DMS 273 (cell line): ENCODE data around the gene XXYLT1.

Experiments used
- DNase-seq: peaks from one replicate; lab custom pipeline; 2025; ENCODE audit not compliant: unreplicated experiment; lab: John Stamatoyannopoulos, UW

XXYLT1 gene

GRCh38 chr3:195267096-195267495, 3.9 kb downstream of the XXYLT1 start:
- DNase-seq = no peak

GRCh38 chr3:195266428-195266827, 4.5 kb downstream of the XXYLT1 start:
- no peak for DNase-seq

- DNase-seq = no peak
Measured at GRCh38 chr3:195265363-195265976, 5.5 kb downstream of the XXYLT1 start.

- DNase-seq = no peak
Measured at GRCh38 chr3:195263925-195264600, 6.9 kb downstream of the XXYLT1 start.

GRCh38 chr3:195263193-195263924, 7.6 kb downstream of the XXYLT1 start:
- DNase-seq = no peak

- DNase-seq = no peak
Measured at GRCh38 chr3:195261925-195262324, 9.0 kb downstream of the XXYLT1 start.

GRCh38 chr3:195260280-195260905, 10.6 kb downstream of the XXYLT1 start:
- DNase-seq = peak; percentile 67

- peak; percentile 98 for DNase-seq
Measured at GRCh38 chr3:195259475-195260279, 11.3 kb downstream of the XXYLT1 start.

GRCh38 chr3:195259154-195259474, 11.8 kb downstream of the XXYLT1 start:
- no peak for DNase-seq

- peak; percentile 86 for DNase-seq
Measured at GRCh38 chr3:195258449-195259153, 12.4 kb downstream of the XXYLT1 start.

GRCh38 chr3:195257454-195258448, 13.2 kb downstream of the XXYLT1 start:
- DNase-seq = peak; percentile 57

GRCh38 chr3:195256639-195257453, 14.1 kb downstream of the XXYLT1 start:
- no peak for DNase-seq

GRCh38 chr3:195255571-195256501, 15.1 kb downstream of the XXYLT1 start:
- DNase-seq = peak; percentile 56

GRCh38 chr3:195255176-195255500, 15.8 kb downstream of the XXYLT1 start:
- no peak for DNase-seq

GRCh38 chr3:195254454-195255175, 16.3 kb downstream of the XXYLT1 start:
- peak; percentile 79 for DNase-seq

- peak; percentile 96 for DNase-seq
Measured at GRCh38 chr3:195253923-195254432, 17.0 kb downstream of the XXYLT1 start.
